IPS DF 19.7 (cell line): ENCODE measurements around the gene GLCCI1.
A peak's percentile ranks its signal among the peaks of the same experiment; 100 is the strongest.
"Not testable (repeated sequence)": the region's sequence is repeated elsewhere in the genome, so short reads cannot be mapped to it uniquely, and the experiment has no call there.

Source experiments
- DNase-seq: peaks from one replicate; pipeline ENCODE4 v3.0.0-alpha.2; 2013; ENCODE audit warnings: low read depth, low spot score

The GLCCI1 gene

GRCh38 chr7:7989616-7990440, 21.2 kb downstream of the GLCCI1 start:
- DNase-seq: no peak

- no peak for DNase-seq
These were observed 21.8 kb downstream of the GLCCI1 start for GRCh38 chr7:7990441-7990761.

GRCh38 chr7:7992506-7992905, 23.9 kb downstream of the GLCCI1 start:
- DNase-seq: no peak

GRCh38 chr7:7995348-7995747, 26.8 kb downstream of the GLCCI1 start:
- not testable (repeated sequence) for DNase-seq

- DNase-seq: no peak
These were observed 28.0 kb downstream of the GLCCI1 start for GRCh38 chr7:7996568-7996967.

- DNase-seq: no peak
These were observed 31.8 kb downstream of the GLCCI1 start for GRCh38 chr7:8000315-8000941.

- DNase-seq: no peak
These were observed 34.5 kb downstream of the GLCCI1 start for GRCh38 chr7:8003077-8003476.

- DNase-seq: no peak
These were observed 36.7 kb downstream of the GLCCI1 start for GRCh38 chr7:8005279-8005678.

GRCh38 chr7:8014399-8014798, 45.8 kb downstream of the GLCCI1 start:
- no peak for DNase-seq

GRCh38 chr7:8015100-8015745, 46.6 kb downstream of the GLCCI1 start:
- no peak for DNase-seq

GRCh38 chr7:8015746-8016120, 47.1 kb downstream of the GLCCI1 start:
- DNase-seq: no peak

GRCh38 chr7:8017423-8017822, 48.8 kb downstream of the GLCCI1 start:
- no peak for DNase-seq

- no peak for DNase-seq
These were observed 50.4 kb downstream of the GLCCI1 start for GRCh38 chr7:8018961-8019360.

- no peak for DNase-seq
These were observed 54.0 kb downstream of the GLCCI1 start for GRCh38 chr7:8022628-8023027.

- no peak for DNase-seq
These were observed 66.6 kb downstream of the GLCCI1 start for GRCh38 chr7:8035192-8035591.

- DNase-seq: peak; percentile 25
These were observed 67.3 kb downstream of the GLCCI1 start for GRCh38 chr7:8035647-8036518.

GRCh38 chr7:8037151-8037550, 68.6 kb downstream of the GLCCI1 start:
- DNase-seq: no peak

GRCh38 chr7:8040768-8041369, 72.3 kb downstream of the GLCCI1 start:
- no peak for DNase-seq

GRCh38 chr7:8042796-8043535, 74.4 kb downstream of the GLCCI1 start:
- no peak for DNase-seq

GRCh38 chr7:8044761-8045430, 76.3 kb downstream of the GLCCI1 start:
- no peak for DNase-seq
